NCI-H2227 (cell line): ENCODE results near the gene BAG3.
A peak's percentile ranks its signal among the peaks of the same experiment; 100 is the strongest.
"Not testable (repeated sequence)": the region's sequence is repeated elsewhere in the genome, so short reads cannot be mapped to it uniquely, and the experiment has no call there.

Source experiments
- DNase-seq: peaks from one replicate; lab custom pipeline; 2025; ENCODE audit not compliant: unreplicated experiment; lab: John Stamatoyannopoulos, UW

BAG3 gene

DNA sequence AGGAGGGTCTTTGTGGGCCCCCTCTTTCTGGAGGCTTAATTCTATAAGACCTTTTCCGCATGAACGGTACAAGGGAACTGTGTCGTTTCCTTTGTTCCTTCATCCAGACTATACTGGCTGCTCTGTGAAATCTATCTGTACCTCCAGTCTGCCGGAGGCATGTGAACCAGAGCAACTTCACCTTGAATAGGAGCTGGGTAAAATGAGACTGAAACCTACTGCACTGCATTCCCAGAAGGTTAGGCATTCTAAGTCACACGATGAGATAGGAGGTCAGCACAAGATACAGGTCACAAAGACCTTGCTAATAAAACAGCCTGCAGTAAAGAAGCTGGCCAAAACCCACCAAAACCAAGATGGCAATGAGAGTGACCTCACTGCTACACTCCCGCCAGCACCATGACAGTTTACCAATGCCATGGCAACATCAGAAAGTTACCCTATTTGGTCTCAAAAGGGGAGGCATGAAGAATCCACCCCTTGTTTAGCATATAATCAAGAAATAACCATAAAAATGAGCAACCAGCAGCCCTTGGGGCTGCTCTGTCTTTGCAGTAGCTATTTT, 37.9 kb downstream of the BAG3 start:
- no peak for DNase-seq

DNA sequence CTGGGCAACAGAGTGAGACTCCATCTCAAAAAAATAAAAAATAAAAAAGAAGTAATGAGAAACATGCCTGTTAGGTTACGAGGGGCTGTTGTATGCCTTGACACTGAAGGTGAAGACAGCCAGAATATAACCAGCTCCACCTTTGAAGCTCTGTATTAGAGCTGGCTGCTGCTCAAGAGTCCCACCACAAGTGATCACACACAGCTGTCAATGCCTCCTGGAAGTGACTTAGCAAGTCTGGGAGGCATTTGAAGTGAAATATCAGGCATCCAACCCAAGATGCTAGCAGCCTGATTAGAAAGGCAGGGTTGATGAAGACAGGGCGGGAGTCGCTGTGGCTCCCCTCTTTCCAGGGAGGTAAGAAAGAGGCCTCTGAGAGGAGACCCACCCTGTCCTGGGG, 40.5 kb downstream of the BAG3 start:
- DNase-seq, result no peak

DNA sequence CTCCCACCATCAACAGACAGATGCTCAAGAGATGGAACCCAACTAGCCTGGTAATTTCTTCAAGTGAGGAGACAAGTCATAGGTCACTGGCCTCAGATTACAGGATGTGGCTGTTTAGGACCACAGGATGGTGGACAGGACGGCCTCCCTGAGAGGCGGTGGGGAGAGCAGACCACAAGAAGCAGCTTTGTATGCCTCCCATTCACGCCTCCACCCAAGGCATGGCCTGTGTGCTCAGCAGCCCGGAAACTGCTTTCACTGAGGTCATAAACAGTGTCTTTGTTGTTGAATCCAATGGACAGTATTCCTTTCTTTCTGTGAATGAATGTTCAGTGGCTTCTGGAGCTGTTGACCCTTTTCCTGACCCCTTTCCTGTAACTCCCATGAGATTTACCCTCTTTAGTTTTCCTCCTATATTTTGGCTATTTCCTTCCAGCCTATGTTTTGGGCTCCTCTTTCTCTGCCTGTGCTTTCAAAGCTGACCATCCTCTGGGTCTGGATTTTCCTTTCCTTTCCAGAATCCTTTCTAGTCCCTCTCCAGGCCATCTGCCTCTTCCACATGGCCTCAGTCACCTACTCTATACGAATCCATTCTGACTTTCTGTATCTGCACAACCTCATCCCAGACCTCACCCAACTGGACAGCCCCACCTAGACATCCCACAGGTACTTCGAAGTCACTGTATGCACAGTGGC, 42.2 kb downstream of the BAG3 start:
- no peak for DNase-seq

DNA sequence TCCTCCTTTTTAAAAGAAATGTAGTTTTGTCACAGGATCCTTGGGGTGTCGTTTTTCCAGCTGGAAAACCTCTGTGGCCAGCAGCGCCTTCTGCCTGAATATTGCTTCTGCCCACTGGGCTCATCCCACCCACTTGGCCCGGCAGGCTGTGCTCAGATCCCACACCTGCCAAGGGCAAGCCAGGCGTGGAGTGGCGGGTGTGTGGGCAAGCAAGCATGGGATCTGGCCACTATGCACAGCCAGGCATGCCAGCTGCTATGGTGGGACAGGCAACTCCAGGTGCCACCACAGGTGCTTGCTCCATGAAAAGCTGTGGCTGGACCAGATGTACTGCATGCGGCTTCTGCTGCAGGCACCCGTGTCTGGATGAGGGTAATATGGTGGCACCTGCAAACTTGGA, 43.4 kb downstream of the BAG3 start:
- DNase-seq, result no peak

DNA sequence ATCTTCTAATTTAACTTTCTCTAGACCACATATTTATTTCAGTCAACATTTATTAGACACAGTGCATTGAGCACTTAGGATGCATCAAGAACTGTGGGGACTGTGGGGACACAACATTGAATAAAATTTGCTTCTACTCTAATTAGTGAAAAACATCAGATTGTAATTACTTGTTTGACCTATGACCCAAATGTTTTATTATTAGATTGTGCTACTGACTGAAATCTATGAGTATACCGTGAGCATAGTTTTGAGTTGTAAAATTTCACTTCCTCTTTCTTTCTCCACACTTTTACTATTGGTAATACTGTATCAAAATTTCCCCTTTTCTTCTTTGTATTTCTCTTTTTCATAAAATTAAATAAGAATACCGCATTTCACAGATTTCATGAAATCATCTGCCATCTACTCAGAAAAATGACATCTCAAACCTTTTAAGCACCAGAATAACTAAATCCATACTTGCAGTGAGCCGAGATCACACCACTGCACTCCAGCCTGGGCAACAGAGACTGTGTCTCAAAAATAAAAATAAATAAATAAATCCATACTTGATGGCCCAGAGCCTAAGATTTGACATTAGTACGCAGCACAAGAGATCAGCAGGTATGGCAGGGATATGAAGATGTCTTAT, 49.3 kb downstream of the BAG3 start:
- no peak for DNase-seq

DNA sequence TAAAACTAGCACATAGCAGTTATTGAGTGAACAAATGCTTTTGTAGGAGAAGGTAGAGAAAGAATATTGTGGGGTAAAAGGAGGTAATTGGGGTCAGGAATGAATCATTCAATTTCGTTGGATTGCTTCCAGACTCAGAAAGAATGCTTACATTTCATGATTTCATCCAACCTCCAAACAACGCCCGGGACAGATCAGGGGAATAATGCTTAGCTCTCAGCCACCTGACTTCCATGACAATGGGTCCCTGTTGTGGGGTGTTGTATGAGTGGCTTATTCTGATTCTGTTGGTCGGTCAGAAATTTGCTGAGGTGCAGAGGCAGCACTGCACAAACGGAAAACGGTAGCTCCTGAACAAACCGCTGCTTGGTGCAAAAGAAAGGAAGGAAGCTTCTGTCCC, 50.7 kb downstream of the BAG3 start:
- DNase-seq, result peak; percentile 15

DNA sequence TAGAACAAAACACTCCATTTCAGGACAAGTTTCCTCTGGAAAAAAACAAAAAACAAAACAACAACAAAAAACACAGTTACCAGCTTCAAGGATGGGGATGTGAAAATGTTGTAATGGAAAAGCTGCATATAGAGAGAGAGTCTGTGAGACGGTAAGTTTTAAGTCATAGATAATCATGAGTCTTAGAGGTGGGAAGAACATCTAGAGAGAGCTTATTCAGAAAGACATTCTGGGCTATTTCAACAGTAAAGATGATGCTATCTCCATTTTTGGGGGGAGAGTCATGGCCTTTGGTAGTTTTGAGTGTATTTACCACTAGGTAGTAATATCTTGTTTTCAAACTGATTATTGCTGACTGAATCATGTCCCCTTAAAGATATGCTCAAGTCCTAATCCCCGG, 51.4 kb downstream of the BAG3 start:
- no peak for DNase-seq

DNA sequence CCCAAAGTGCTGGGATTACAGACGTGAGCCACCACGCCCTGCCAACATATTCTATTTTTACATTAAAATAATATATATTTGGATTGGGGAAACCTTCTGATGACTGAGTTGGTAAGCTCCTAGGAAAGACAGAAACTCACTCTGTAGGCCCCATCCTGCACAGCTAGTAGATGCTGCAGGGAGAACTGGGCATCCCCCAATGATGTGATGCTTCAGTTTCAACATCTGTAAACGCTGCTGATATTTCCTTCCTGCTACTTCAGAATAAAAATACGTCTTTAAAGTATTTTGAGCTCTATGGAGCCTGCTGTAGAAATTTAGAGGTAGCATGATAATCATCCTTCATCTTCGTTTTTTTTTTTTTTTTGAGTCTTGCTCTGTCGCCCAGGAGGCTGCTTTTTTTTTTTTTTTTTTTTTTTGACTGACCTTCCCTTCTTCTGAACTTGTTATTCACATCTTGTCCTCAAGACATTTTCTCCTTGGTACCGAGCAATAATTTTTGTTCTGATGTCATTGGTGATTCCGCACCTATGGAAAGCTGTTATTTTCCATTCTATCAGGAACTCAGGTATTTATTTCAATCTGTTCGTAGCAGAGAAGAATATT, 52.8 kb downstream of the BAG3 start:
- no peak for DNase-seq

DNA sequence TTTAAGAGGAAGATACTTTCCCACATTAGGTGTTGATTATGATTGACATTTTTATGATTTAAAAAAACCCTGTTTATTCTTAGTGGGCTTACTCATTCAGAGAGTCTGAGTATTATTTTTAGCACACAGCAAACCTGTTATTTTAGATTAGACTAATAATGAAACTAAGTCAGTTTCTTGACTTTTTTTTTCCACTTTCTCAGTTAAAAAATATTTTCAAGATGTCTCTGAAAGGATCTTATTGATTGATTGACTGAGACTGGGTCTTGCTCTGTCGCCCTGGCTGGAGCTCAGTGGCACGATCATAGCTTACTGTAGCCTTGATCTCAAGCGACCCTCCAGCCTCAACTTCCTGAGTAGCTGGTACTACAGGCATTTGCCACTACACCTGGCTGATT, 54.3 kb downstream of the BAG3 start:
- no peak for DNase-seq

DNA sequence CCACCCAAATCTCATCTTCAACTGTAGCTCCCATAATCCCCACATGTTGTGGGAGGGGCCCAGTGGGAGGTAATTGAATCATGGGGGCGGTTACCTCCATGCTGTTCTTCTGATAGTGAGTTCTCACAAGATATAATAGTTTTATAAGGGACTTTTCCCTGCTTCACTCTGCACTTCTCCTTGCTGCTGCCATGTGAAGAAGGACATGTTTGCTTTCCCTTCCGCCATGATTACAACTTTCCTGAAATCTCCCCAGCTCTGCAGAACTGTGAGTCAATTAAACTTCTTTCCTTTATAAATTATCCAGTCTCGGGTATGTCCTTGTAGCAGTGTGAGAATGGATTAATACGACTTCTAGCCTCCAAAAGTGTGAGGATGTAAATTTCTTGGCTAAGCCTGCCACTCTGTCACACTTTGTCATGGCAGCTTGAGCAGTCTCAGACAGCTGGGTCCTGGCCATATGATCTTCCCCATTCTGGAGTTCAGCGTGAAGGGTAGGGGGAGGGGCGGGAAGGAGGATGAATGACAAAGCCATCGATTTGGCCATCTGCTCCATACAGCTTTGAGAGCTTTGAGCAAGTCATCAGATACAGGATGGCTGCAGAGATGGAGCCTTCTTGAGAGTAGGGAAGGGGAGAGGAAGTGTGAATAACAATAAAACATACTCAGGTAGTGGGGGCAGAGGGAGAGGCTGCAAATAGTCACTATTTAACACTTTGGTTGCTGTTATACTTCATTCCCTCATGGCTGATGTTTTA, 55.5 kb downstream of the BAG3 start:
- peak; percentile 19 for DNase-seq

DNA sequence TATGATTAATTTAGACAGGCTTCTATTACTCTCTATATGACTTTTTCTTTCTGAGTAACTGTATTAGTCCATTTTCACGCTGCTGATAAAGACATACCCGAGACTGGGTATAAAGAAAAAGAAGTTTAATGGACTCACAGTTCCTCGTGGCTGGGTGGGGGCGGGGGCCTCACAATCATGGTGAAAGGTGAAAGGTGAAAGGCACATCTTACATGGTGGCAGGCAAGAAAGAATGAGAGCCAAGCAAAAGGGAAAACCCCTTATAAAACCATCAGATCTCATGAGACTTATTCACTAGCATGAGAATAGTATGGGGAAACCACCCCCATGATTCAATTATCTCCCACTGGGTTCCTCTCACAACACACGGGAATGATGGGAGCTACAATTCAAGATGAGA, 56.2 kb downstream of the BAG3 start:
- DNase-seq, result not testable (repeated sequence)

DNA sequence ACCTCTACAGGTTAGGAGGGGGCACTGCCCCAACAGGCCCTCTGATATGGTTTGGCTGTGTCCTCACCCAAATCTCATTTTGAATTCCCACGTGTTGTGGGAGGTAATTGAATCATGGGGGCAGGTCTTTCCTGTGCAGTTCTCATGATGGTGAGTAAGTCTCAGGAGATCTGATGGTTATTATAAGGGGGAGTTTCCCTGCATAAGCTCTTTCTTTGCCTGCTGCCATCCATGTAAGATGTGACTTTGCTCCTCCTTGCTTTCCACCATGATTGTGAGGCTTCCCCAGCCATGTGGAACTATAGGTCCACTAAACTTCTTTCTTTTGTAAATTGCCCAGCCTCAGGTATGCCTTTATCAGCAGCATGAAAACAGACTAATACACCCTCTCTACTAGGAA, 59.8 kb downstream of the BAG3 start:
- not testable (repeated sequence) for DNase-seq

DNA sequence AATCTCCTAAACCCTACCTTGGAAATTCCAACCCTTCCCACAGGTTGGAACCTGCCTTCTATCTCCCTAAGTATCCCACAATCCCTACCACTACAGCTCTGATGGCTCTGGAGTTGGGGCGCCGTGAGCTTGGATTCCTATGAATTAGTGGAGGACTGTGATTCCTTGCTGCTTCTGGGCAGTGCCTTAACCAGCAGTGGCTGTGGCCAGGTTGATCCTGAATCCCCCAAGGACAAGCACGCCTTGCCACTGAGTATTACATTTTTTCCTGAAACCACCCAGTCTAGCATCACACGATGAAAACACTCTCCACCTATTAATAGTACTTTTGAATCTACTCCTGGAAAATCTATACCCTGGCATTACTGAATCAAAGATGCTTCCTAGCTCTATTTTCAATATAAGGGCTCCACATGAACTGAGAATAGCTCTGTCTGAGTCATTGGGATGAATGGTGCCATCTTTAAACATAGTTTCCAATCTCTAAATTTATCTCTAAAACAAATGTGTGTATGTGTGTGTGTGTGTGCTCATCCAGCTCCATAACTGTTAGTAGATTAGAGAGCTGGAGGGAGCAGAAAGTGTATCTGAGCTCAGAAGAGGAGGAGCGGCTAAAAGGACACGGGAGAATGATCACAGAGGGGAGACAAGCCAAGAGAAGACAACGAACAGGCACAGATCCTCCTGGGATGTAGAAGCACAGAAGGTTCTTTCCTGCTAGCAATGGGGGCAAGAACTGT, 62.7 kb downstream of the BAG3 start:
- no peak for DNase-seq

DNA sequence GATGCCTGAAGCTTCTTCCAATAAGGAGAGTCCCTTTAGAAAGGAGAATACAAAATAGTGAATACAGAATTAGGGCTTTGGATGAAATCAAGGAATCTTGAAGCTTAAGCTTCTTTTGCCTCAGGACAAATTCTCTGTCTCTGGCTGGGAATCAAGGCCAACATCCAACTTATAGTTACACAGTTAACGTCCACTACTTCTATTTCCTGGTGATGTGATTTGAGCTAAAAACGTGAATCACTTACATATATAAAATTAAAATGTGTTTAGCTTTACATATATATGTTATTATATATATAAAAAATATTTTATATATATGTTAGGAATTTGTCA, 63.3 kb downstream of the BAG3 start:
- DNase-seq, result no peak

DNA sequence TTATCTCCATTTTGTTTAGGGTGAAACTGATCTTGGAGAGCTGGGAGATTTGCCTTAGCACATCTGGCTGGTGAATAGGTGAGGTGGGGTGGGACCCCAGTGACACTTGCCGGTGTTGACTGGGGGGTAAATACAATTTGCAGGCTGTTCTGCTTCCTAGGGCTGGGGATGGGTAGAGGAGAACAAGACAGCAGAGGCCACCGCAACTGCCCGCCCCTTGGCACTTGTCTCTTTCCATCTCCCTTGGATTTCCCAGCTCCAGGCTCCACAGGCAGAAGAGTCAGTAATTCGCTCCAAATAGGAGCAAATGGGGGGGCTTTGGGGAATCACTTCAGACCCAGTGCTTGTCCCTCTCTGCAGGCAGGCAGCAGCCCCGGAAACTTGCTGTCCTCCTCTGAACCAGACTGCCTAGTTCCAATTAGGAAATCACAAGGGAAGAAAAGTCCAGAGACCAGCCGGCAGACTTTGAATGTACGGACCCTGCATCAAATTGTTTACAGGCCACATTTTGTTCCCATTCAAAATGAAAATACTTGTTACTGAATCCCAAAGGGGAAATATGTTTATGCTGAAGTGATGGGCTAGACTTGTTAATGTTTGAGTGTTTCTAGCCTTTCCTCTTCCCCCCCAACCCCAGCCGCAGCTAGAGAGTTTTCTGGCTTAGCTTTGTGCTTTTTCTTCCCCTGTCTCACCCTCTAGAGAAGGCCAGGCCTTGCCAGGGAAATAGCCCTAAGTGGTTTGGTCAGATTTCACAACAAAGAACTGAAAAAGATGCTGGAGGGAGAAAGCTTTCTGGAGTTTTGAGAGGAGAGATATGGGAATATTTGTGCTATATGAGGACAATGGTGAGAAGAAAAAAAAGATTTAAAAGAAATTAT, 64.7 kb downstream of the BAG3 start:
- DNase-seq, result peak; percentile 4

DNA sequence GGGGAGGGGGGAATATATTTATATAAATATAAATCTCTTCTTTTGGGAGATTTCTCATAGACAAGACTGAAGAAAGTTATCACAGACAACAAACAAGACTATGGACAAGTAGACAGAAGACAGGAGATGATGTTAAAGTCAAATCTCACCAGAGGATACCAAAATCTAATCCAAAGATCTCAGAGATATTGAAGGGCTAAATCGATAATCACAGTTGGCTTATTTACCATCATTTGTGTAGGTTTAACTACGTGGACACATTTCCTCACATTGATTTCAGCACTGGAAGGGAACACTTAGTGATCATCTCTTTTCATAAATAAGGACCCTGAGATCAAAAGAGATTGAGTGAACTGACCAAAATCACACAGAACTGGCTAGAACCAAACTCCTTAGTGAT, 72.0 kb downstream of the BAG3 start:
- DNase-seq, result no peak

DNA sequence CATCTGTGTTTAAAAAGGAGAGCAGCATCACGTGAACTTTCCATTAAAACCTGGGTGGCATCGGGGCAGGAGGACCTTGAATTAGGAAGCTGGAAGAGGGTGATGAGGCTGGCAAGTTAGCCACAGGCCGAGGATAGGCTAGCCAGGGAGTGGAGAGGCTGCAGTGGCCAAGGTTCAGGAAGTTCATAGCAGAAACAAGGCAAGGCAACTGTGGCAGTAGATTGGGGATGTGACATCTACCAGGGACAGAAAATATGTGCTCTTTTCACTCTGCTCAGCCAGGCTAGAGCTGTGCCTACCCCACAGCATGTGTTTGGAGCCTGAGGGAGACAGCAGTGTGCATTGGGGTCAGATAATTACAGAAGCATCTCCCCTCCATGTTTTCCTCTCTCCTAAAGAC, 72.4 kb downstream of the BAG3 start:
- DNase-seq, result no peak

DNA sequence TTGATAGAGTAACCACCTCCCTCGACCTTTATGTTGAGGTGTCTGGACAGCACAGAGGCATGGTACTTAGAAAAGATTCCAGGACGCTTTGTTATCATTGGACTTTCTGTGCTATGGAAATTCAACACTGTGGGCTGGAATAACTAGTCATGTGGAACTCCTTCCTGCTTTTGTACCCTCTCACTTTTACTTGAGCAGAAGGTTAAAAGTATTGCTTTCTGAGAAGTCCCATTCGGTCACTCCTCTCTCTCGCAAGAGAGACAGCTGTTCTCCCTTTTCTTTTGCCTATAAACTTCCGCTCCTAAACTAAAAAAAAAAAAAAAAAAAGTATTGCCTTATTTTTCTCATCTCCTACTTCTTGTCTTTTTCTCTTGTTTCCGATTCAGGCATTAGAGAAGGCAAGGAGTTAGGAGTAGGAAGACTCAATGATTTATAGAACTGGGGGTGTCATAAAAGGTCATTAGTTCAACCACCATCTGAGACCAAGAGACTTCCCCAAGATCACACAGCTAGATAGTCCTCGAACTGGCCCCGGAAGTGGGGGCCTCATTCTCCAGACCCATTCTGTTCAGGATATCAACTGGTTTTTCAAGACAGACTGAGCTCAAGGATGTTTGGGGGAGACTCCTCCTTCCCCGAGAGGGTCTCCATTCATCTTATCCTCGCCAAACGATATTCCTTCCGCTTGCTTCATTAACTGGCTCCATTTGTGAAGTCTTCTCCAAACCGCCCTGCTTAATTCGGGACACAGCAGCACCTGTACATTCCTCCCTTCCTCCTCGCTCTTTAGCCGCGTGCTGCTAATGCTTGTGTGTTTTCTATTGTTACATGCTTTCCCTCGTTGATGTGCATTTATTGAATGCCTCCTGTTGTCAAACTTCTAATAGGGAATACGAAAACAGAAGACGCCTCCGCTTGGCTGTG, 73.7 kb downstream of the BAG3 start:
- DNase-seq, result peak; percentile 49

DNA sequence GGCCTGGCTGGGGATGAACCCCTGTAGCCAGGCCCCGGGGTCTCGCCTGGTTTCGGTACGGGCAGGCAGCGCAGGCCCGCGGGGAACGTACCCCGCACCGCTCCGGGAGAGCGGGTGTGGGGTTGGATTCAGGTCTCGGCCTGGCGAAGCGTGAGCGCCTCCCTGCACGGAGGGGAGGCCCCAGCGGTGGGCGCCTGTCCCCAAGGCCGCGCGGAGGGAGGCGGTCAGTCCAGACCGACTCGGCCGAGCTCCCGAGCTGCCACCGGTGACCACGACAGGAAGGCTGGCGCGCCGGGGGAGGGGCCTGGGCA, 74.3 kb downstream of the BAG3 start:
- DNase-seq, result no peak
